H1 (cell line): ENCODE measurements around the gene GPX4. TPM values are rescaled to one million over a fixed set of nuclear protein-coding genes. Genes with fewer than 3 reads are reported as not detected.

ENCODE experiments used
- CTCF ChIA-PET: fragments of 300-600 bp; sonication (Branson Sonifier 250); formaldehyde crosslinking; loops from one replicate; lab custom pipeline; 2021; ENCODE audit not compliant: partially characterized antibody; lab: Charles Lee
- POLR2A ChIA-PET: fragments of 300-600 bp; sonication (Branson Sonifier 250); formaldehyde crosslinking; loops from one replicate; lab custom pipeline; 2021; ENCODE audit warnings: inconsistent platforms; ENCODE audit not compliant: partially characterized antibody; lab: Charles Lee
- DNase-seq, 2 experiments: peaks; one replicate each; pipeline versions ENCODE4 v3.0.0 to v3.0.0-alpha.2; 2010 to 2022; ENCODE audit warnings: low spot score in 2 of 2, low read depth in 1 of 2, mixed read lengths in 1 of 2
- FAIRE-seq: peaks from 2 replicates; lab custom pipeline; 2011; peaks lifted over from hg19 to GRCh38; lab: Jason Lieb, UNC
- H2AFZ ChIP-seq: 2 replicates; pipeline ENCODE4 v1.8.1; 2012; ENCODE audit warnings: low read length, inconsistent platforms
- H2AK5ac ChIP-seq: 2 replicates; pipeline ENCODE4 v1.6.1; 2013; ENCODE audit warnings: low read depth, low read length
- H2BK120ac ChIP-seq: replicated peaks from 2 replicates; pipeline ENCODE3; 2013; ENCODE audit warnings: low read depth, low read length, inconsistent platforms
- H2BK12ac ChIP-seq: 2 replicates; pipeline ENCODE4 v1.6.1; 2013; ENCODE audit warnings: low read depth, low read length
- H2BK15ac ChIP-seq: 2 replicates; pipeline ENCODE4 v1.6.1; 2013; ENCODE audit warnings: low read length
- H2BK20ac ChIP-seq: 2 replicates; pipeline ENCODE4 v1.6.1; 2013; ENCODE audit warnings: low read length
- H2BK5ac ChIP-seq: 2 replicates; pipeline ENCODE4 v1.6.1; 2013; ENCODE audit warnings: low read depth, low read length
- H3K14ac ChIP-seq: 2 replicates; pipeline ENCODE4 v1.6.1; 2013; ENCODE audit warnings: inconsistent platforms; ENCODE audit not compliant: insufficient read length
- H3K18ac ChIP-seq: 2 replicates; pipeline ENCODE4 v1.6.1; 2013; ENCODE audit warnings: low read length; ENCODE audit errors: extremely low read depth
- H3K23ac ChIP-seq: 2 replicates; pipeline ENCODE4 v1.6.1; 2013; ENCODE audit warnings: inconsistent platforms; ENCODE audit not compliant: insufficient read length
- H3K23me2 ChIP-seq: 2 replicates; pipeline ENCODE4 v1.6.1; 2013; ENCODE audit warnings: low read depth, low read length
- H3K27ac ChIP-seq: 2 replicates; pipeline ENCODE4 v1.6.1; 2011; ENCODE audit warnings: low read depth, low read length, inconsistent platforms
- H3K27me3 ChIP-seq, 4 experiments: replicated peaks in 1 of 4; 1 replicate in 1 of 4; 2 replicates in 3 of 4; pipeline versions ENCODE4 v1.6.1 to v1.8.1; 2011 to 2013; ENCODE audit warnings: low read length in 3 of 4, mild to moderate bottlenecking in 3 of 4, inconsistent platforms in 2 of 4, mixed read lengths in 2 of 4, moderate library complexity in 1 of 4; ENCODE audit not compliant: control insufficient read depth in 3 of 4, insufficient read depth in 3 of 4; ENCODE audit errors: extremely low read depth in 1 of 4
- H3K36me3 ChIP-seq, 4 experiments: 2 replicates each; pipeline versions ENCODE4 v1.6.1 to v1.8.1; 2011 to 2013; ENCODE audit warnings: mild to moderate bottlenecking in 4 of 4, low read length in 3 of 4, moderate library complexity in 2 of 4, control low read depth in 1 of 4, inconsistent platforms in 1 of 4; ENCODE audit not compliant: insufficient read depth in 4 of 4, control insufficient read depth in 2 of 4
- H3K4ac ChIP-seq: replicated peaks from 2 replicates; pipeline ENCODE3; 2013; ENCODE audit warnings: low read length, low read depth, mixed read lengths, inconsistent platforms; ENCODE audit not compliant: insufficient read length
- H3K4me1 ChIP-seq, 4 experiments: replicated peaks in 1 of 4; 1 replicate in 1 of 4; 2 replicates in 3 of 4; pipeline versions ENCODE4 v1.6.1 to v1.8.1; 2011 to 2013; ENCODE audit warnings: low read length in 3 of 4, inconsistent platforms in 2 of 4, mixed read lengths in 1 of 4; ENCODE audit not compliant: insufficient read depth in 4 of 4, control insufficient read depth in 3 of 4
- H3K4me2 ChIP-seq, 2 experiments: 2 replicates each; pipeline versions ENCODE4 v1.6.1 to v1.8.1; 2011 to 2013; ENCODE audit warnings: low read depth in 2 of 2, low read length in 2 of 2, control low read depth in 1 of 2, inconsistent platforms in 1 of 2, mild to moderate bottlenecking in 1 of 2; ENCODE audit not compliant: insufficient read depth in 1 of 2
- H3K4me3 ChIP-seq, 4 experiments: fragments of 200-600, 300-600 bp in 1 of 4; sonication (generic), shearing (Covaris generic), sonication (Bioruptor Twin) in 1 of 4; 2 replicates each; pipeline versions ENCODE4 v1.5.1 to v1.8.1; 2011 to 2016; ENCODE audit warnings: low read length in 4 of 4, low read depth in 3 of 4, control low read depth in 2 of 4, inconsistent platforms in 2 of 4, mild to moderate bottlenecking in 2 of 4, mixed read lengths in 1 of 4, moderate library complexity in 1 of 4; ENCODE audit not compliant: insufficient read depth in 2 of 4; ENCODE audit errors: extremely low read depth in 1 of 4
- H3K56ac ChIP-seq: replicated peaks from 2 replicates; pipeline ENCODE3; 2013; ENCODE audit warnings: low read depth, mild to moderate bottlenecking, mixed read lengths, low read length, inconsistent platforms; ENCODE audit not compliant: insufficient read length
- H3K79me1 ChIP-seq: 2 replicates; pipeline ENCODE4 v1.6.1; 2013; ENCODE audit warnings: low read depth, low read length, control low read depth
- H3K79me2 ChIP-seq, 2 experiments: 2 replicates each; pipeline versions ENCODE4 v1.6.1 to v1.8.1; 2012 to 2013; ENCODE audit warnings: low read length in 2 of 2, mild to moderate bottlenecking in 2 of 2, inconsistent platforms in 1 of 2; ENCODE audit not compliant: insufficient read depth in 2 of 2, control insufficient read depth in 1 of 2
- H3K9ac ChIP-seq, 4 experiments: replicated peaks in 1 of 4; 1 replicate in 1 of 4; 2 replicates in 3 of 4; pipeline versions ENCODE4 v1.6.1 to v1.8.1; 2011 to 2013; ENCODE audit warnings: low read depth in 3 of 4, low read length in 3 of 4, control low read depth in 2 of 4, mild to moderate bottlenecking in 2 of 4, moderate library complexity in 2 of 4, inconsistent platforms in 1 of 4; ENCODE audit errors: extremely low read depth in 1 of 4
- H3K9me3 ChIP-seq, 2 experiments: 2 replicates each; pipeline versions ENCODE4 v1.6.1 to v1.8.1; 2012 to 2013; ENCODE audit warnings: mild to moderate bottlenecking in 2 of 2, moderate library complexity in 2 of 2, control low read depth in 1 of 2, inconsistent platforms in 1 of 2, low read depth in 1 of 2, low read length in 1 of 2, mixed read lengths in 1 of 2; ENCODE audit not compliant: insufficient read depth in 2 of 2
- H4K20me1 ChIP-seq, 2 experiments: replicated peaks in 1 of 2; 2 replicates each; pipeline versions ENCODE3 to v1.8.1; 2011 to 2013; ENCODE audit warnings: inconsistent platforms in 2 of 2, low read length in 2 of 2, mild to moderate bottlenecking in 1 of 2; ENCODE audit not compliant: insufficient read depth in 2 of 2, control insufficient read depth in 1 of 2
- H4K5ac ChIP-seq: 2 replicates; pipeline ENCODE4 v1.6.1; 2013; ENCODE audit warnings: low read length, low read depth, mixed read lengths, inconsistent platforms; ENCODE audit not compliant: insufficient read length
- H4K8ac ChIP-seq: 2 replicates; pipeline ENCODE4 v1.8.0; 2013; ENCODE audit warnings: mild to moderate bottlenecking, moderate library complexity, low read length, inconsistent platforms; ENCODE audit not compliant: insufficient read depth; ENCODE audit errors: extremely low read depth
- H4K91ac ChIP-seq: replicated peaks from 2 replicates; pipeline ENCODE3; 2013; ENCODE audit warnings: low read length, mixed read lengths, inconsistent platforms; ENCODE audit not compliant: insufficient read length
- RXRA ChIP-seq: IDR thresholded peaks from 2 replicates; pipeline ENCODE4 v1.6.1; 2011; ENCODE audit warnings: low read depth, mild to moderate bottlenecking, low read length, moderate library complexity; ENCODE audit not compliant: insufficient read depth
- WGBS, 2 experiments: shearing (Covaris generic) in 1 of 2; methylation state at CpG; one replicate each; pipeline versions ENCODE4 v1.1.6 to v1.1.7; 2013 to 2015; ENCODE audit warnings: low lambda C conversion rate in 2 of 2, mixed read lengths in 2 of 2, inconsistent platforms in 1 of 2, low coverage in 1 of 2, missing lambda C conversion rate in 1 of 2; ENCODE audit not compliant: insufficient replicate concordance in 2 of 2, insufficient coverage in 1 of 2, insufficient read length in 1 of 2; ENCODE audit errors: extremely low coverage in 1 of 2, missing lambda C conversion rate in 1 of 2; 5-methylcytosine and 5-hydroxymethylcytosine counted together
- polyA plus RNA-seq, 7 experiments: library from polyadenylated mRNA; depleted of rRNA in 3 of 7; stranded (reverse) in 5 of 7; unstranded in 2 of 7; fragments of >200 nt in 5 of 7; fragments of 200-250 nt in 2 of 7; gene quantifications; 1 replicate in 5 of 7; 2 replicates in 1 of 7; 4 replicates in 1 of 7; pipeline versions ENCODE4 v1.2.1 to v1.2.3, GENCODE V29; 2011 to 2013; ENCODE audit warnings: missing spikeins in 2 of 7, mixed read lengths in 2 of 7
- total RNA-seq: library from RNA; stranded (reverse); fragmentation: NEBNext Ultra II Directional; extraction: Animal tissue kit (Norgen Biotek cat#: 25700); gene quantifications from 2 replicates; pipeline ENCODE4 v1.2.1, GENCODE V29; 2021

Gene GPX4
- total and polyA plus RNA-seq, 2 of the 8 experiments (the other 6 are each of a cell fraction or from before 2014, with no cell fraction given), result 342 to 693 TPM

GRCh38 chr19:1113986-1114483 is 10.2 kb downstream of the GPX4 start:
- Histone ChIP-seq H3K4me2 (no peak overlapping the region), H3K14ac (no peak overlapping the region), H3K9ac (no peak overlapping the region), H4K8ac (no peak overlapping the region), H2BK5ac (no peak overlapping the region; the same call in 1 of the 2 replicates), H2BK20ac (no peak overlapping the region), H3K79me1 (no peaks in the 10 kb centered on the region), H2BK15ac (no peak overlapping the region), H2BK120ac (no peak overlapping the region), H2AK5ac (no peak overlapping the region), H3K4me3 (no peak overlapping the region), H2AFZ (no peak overlapping the region), H3K18ac (0 out of 2 replicates have a peak overlapping the region, but pooled peaks have one; percentile 7), H2BK12ac (no peak overlapping the region), H3K36me3 (peaks cover 0 to 30% (median 9%) of the 10 kb centered on the region in 4 experiments; a peak in 3 of 8 replicates), H3K23ac (no peak overlapping the region), H3K27me3 (no peaks in the 10 kb centered on the region), H3K9me3 (no peaks in the 10 kb centered on the region), H4K5ac (no peak overlapping the region), H3K4ac (no peak overlapping the region), H3K56ac (no peak overlapping the region), H3K4me1 (peaks cover 0 to 3% (median 2%) of the 10 kb centered on the region in 4 experiments; a peak in 5 of 7 replicates), H3K79me2 (no peaks in the 10 kb centered on the region), H4K20me1 (peaks cover 2 to 8% of the 10 kb centered on the region in 2 experiments), H4K91ac (no peak overlapping the region), H3K23me2 (no peaks in the 10 kb centered on the region), H3K27ac (peak overlapping the region; percentile 17; the same call in 1 of the 2 replicates)
- no peak for TF ChIP-seq RXRA
- POLR2A ChIA-PET, result interaction anchor here (0.9 to 3.1 kb wide), 9 partner anchors 9 to 161 kb away, joined by 3 to 24 read pairs (median 4); partner anchors contain the start of genes CNN2, FAM174C and GPX4
- CTCF ChIA-PET, result interaction anchor here (0.6 to 3.7 kb wide), 38 partner anchors 7 to 704 kb away, joined by 3 to 27 read pairs (median 6); partner anchors contain the start of genes ARHGAP45, CBARP and SBNO2
- FAIRE-seq, result no peak
- 90% methylated on average over 25 of the region's 25 CpGs; no CpG with 5 or more reads in 1 of the 2 experiments for WGBS, 2 experiments
- no peak for DNase-seq
